KMS-11 (cell line): ENCODE data around the gene PTPN14.

Experiments used
- H2AFZ ChIP-seq: fragments of 200-600 bp; sonication (generic); 2 replicates; pipeline ENCODE4 v1.6.1; 2016; ENCODE audit warnings: antibody characterized with exemption, mixed run types, low read depth
- H3K27ac ChIP-seq: fragments of 200-600 bp; sonication (generic); 2 replicates; pipeline ENCODE4 v1.6.1; 2016; ENCODE audit warnings: mild to moderate bottlenecking, mixed run types
- H3K27me3 ChIP-seq: fragments of 200-600 bp; sonication (generic); 2 replicates; pipeline ENCODE4 v1.6.1; 2017; ENCODE audit warnings: mild to moderate bottlenecking, low read depth, mixed run types, moderate library complexity; ENCODE audit not compliant: insufficient read depth
- H3K36me3 ChIP-seq: fragments of 200-600 bp; sonication (generic); 2 replicates; pipeline ENCODE4 v1.6.1; 2017; ENCODE audit warnings: mild to moderate bottlenecking, mixed run types; ENCODE audit not compliant: insufficient read depth
- H3K4me1 ChIP-seq: fragments of 200-600 bp; sonication (generic); 2 replicates; pipeline ENCODE4 v1.6.1; 2016; ENCODE audit warnings: mild to moderate bottlenecking, low read depth, mixed run types; ENCODE audit not compliant: poor library complexity, severe bottlenecking
- H3K4me2 ChIP-seq: fragments of 200-600 bp; sonication (generic); 2 replicates; pipeline ENCODE4 v1.7.0; 2016; ENCODE audit warnings: mild to moderate bottlenecking, mixed run types
- H3K4me3 ChIP-seq: fragments of 200-600 bp; sonication (generic); IDR thresholded peaks from 2 replicates; pipeline ENCODE4 v1.6.1; 2017; ENCODE audit warnings: low read depth, low read length, mixed read lengths; ENCODE audit not compliant: insufficient read depth
- H3K79me2 ChIP-seq: fragments of 200-600 bp; sonication (generic); 2 replicates; pipeline ENCODE4 v1.6.1; 2016; ENCODE audit warnings: low read depth, mixed run types; ENCODE audit not compliant: insufficient read depth
- H3K9ac ChIP-seq: fragments of 200-600 bp; sonication (generic); 2 replicates; pipeline ENCODE4 v1.6.1; 2016; ENCODE audit warnings: mild to moderate bottlenecking, mixed run types
- H4K20me1 ChIP-seq: fragments of 200-600 bp; sonication (generic); 2 replicates; pipeline ENCODE4 v1.6.1; 2016; ENCODE audit warnings: mild to moderate bottlenecking, mixed run types; ENCODE audit not compliant: insufficient read depth
- TF ChIP-seq, protein P1 (sequence below): fragments of 200-600 bp; sonication (generic); conservative IDR thresholded peaks from 2 replicates; pipeline ENCODE4 v1.6.1; 2017; ENCODE audit warnings: low read depth, mild to moderate bottlenecking, antibody characterized with exemption, low read length, moderate library complexity, mixed read lengths

Gene PTPN14

DNA sequence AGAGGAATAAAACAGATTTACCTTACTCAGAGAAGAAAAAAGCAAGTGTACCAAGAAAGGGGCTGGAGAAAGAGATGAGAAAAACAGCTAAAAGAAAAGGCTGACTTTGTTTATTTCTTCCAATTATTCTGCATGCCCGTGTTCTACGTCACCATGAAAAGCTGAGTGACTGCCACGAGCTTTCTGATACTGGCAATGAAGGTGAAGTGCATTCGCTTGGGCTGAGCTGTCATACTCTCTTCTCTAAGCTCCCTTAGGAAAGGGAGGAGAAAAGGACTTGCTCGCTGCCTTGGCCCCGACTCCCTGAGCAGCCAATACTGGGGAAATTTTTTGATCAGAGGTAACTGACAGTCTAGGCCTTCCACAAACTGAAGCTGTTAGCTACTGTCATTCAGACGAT is 165.1 kb downstream of the PTPN14 start:
- no peaks in the 10 kb centered on the region for H3K27me3 ChIP-seq
- no peaks in the 10 kb centered on the region for H4K20me1 ChIP-seq
- no peak overlapping the region for H3K9ac ChIP-seq
- no peaks in the 10 kb centered on the region for H3K79me2 ChIP-seq
- no peaks in the 10 kb centered on the region for H3K36me3 ChIP-seq
- H2AFZ ChIP-seq = no peak overlapping the region
- TF ChIP-seq, protein P1, sequence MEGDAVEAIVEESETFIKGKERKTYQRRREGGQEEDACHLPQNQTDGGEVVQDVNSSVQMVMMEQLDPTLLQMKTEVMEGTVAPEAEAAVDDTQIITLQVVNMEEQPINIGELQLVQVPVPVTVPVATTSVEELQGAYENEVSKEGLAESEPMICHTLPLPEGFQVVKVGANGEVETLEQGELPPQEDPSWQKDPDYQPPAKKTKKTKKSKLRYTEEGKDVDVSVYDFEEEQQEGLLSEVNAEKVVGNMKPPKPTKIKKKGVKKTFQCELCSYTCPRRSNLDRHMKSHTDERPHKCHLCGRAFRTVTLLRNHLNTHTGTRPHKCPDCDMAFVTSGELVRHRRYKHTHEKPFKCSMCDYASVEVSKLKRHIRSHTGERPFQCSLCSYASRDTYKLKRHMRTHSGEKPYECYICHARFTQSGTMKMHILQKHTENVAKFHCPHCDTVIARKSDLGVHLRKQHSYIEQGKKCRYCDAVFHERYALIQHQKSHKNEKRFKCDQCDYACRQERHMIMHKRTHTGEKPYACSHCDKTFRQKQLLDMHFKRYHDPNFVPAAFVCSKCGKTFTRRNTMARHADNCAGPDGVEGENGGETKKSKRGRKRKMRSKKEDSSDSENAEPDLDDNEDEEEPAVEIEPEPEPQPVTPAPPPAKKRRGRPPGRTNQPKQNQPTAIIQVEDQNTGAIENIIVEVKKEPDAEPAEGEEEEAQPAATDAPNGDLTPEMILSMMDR = no peak
- H3K27ac ChIP-seq = no peak overlapping the region
- no peaks in the 10 kb centered on the region for H3K4me1 ChIP-seq
- H3K4me3 ChIP-seq = no peak overlapping the region
- no peak overlapping the region for H3K4me2 ChIP-seq

DNA sequence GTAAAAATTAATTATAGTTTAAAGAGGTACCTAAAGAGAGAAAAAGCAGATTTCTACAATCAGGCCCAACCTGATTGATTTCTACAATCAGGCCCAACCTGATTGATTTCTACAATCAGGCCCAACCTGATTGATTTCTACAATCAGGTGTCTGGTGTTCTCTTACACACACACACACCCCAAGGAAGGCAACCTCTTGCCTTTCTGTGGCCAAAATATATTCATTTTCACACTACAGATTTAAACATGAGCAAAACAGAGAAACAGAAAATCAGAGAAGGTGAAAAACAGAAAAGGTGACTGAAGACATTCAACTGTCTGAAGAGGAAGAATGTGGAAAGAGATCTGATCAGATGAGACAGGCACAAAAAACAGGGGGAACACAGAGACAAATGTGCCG is 166.0 kb downstream of the PTPN14 start:
- Histone ChIP-seq H3K27me3 (no peaks in the 10 kb centered on the region), H4K20me1 (no peaks in the 10 kb centered on the region), H3K4me2 (no peak overlapping the region), H2AFZ (no peak overlapping the region), H3K4me3 (no peak overlapping the region), H3K9ac (no peak overlapping the region), H3K79me2 (no peaks in the 10 kb centered on the region), H3K36me3 (no peaks in the 10 kb centered on the region), H3K27ac (no peak overlapping the region), H3K4me1 (no peaks in the 10 kb centered on the region)
- TF ChIP-seq, protein P1 = no peak

DNA sequence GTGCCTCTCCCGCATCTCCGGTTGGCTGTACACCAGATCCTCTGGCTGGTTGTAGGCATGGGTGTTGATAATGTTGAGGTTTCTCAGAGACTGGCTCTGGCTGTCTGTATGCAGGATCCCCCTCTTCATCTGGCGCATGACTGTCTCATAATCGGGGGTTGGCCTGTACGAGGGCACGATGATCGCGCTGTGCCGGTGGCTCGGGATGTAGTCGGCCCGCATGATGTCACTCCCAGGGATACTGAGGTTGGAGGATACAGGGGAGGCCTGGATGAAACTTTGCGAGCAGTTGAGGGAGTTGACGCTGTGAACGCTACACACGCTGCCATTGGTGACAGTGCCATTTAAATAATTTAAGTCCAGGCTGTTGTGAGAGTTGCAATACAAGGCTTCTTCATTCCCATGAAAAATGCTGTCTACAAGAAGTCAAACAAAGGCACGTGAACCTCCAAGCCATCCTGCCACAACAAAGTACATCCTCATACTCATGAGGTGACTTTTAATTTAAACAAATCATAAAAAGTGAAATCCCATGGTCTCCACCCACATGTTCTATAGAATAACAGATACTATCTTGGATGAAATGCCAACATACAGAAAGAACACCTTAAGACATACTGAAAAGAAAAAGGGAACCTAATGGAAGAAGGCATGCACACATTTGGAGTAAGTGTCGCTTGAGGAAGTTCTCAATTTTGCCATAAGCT is 166.9 kb downstream of the PTPN14 start:
- Histone ChIP-seq H3K4me3 (no peak overlapping the region), H3K36me3 (no peaks in the 10 kb centered on the region), H3K79me2 (no peaks in the 10 kb centered on the region), H4K20me1 (no peaks in the 10 kb centered on the region), H3K4me2 (no peak overlapping the region), H3K27ac (no peak overlapping the region), H3K27me3 (no peaks in the 10 kb centered on the region), H2AFZ (no peak overlapping the region), H3K4me1 (no peaks in the 10 kb centered on the region), H3K9ac (no peak overlapping the region)
- TF ChIP-seq, protein P1 = no peak

DNA sequence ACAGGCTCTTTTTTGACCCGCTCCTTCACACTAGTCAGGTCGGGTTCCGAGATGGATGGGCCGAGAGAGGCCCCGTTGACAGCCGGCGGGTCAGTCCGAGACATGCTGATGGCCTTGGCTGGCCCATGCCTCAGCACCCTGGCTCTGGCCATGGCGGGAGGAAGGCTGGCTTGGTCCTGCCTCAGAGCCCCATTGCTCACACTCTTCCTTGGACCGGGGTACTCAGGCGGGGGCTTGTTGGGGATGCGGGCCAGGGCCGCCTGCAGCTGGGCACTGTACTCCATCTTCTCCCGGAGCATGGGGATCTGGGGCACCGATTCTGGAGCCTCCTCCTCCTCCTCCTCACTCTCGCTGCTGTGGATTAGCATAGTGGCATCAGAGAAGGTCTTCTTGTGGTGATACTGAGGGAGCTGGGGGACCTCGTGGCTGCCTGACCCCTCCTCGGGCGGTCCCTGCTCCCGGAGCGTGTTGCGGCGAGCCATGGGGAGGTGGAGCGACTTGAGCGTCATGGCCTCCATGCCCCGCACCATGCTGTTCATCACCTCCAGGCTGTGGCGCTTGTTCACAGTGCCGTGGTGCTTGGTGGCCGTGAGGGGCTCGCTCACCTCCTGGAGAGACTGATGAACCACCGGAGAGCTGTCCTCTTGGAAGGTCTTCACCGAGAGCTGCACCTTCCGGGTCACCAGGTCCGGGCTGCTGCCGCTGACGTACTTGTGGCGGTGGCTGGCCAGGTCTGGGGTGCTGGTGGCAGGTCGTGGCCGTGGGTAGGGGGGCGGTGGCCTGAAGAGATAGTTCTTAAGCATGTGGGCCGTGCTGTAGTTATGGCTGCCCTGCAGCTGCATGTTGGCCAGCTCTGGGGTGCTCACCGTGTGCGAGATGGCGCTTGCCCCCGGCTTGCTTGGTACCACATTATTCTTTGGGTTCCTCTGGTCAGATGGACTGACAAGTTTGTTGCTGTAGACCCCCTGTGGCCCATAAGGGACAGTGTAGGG is 167.7 kb downstream of the PTPN14 start:
- no peak overlapping the region for H3K4me3 ChIP-seq
- H3K4me1 ChIP-seq = no peaks in the 10 kb centered on the region
- H3K36me3 ChIP-seq = no peaks in the 10 kb centered on the region
- H3K27ac ChIP-seq = no peak overlapping the region
- H2AFZ ChIP-seq = no peak overlapping the region
- no peaks in the 10 kb centered on the region for H3K27me3 ChIP-seq
- H3K4me2 ChIP-seq = no peak overlapping the region
- TF ChIP-seq, protein P1 = no peak
- H4K20me1 ChIP-seq = no peaks in the 10 kb centered on the region
- H3K9ac ChIP-seq = no peak overlapping the region
- H3K79me2 ChIP-seq = no peaks in the 10 kb centered on the region
